SK-N-SH treated with all-trans-retinoic acid at 6 μM for 48 hours (cell line): ENCODE measurements around the gene PIGW.

Experiments used
- ATAC-seq: fragments of 200-7000 bp; cut with Tn5 transposase; 3 replicates; pipeline ENCODE4 v1.9.1; 2020; ENCODE audit warnings: mild to moderate bottlenecking, moderate library complexity
- ARNTL ChIP-seq: fragments of 450-650 bp; formaldehyde crosslinking; IDR thresholded peaks from 2 replicates; pipeline ENCODE4 v1.5.0; 2020; ENCODE audit warnings: low read depth, mild to moderate bottlenecking, moderate library complexity, borderline replicate concordance
- BACH2 ChIP-seq: fragments of 250-450 bp; sonication (Bioruptor Pico); IDR thresholded peaks from 2 replicates; pipeline ENCODE4 v1.9.0; 2021; ENCODE audit warnings: mild to moderate bottlenecking, borderline replicate concordance
- CREB5 ChIP-seq: fragments of 250-450 bp; sonication (Bioruptor Pico); IDR thresholded peaks from 2 replicates; pipeline ENCODE4 v1.5.1; 2020; ENCODE audit warnings: low read depth, mild to moderate bottlenecking, moderate library complexity
- CSDC2 ChIP-seq: fragments of 250-450 bp; sonication (Bioruptor Pico); IDR thresholded peaks from 2 replicates; pipeline ENCODE4 v1.5.0; 2020; ENCODE audit warnings: mild to moderate bottlenecking, moderate library complexity
- CSRNP3 ChIP-seq: fragments of 250-450 bp; sonication (Bioruptor Pico); IDR thresholded peaks from 2 replicates; pipeline ENCODE4 v1.5.1; 2021; ENCODE audit warnings: mild to moderate bottlenecking, moderate library complexity
- GLIS3 ChIP-seq: fragments of 250-450 bp; sonication (Bioruptor Pico); IDR thresholded peaks from 2 replicates; pipeline ENCODE4 v1.5.0; 2020; ENCODE audit warnings: mild to moderate bottlenecking, moderate library complexity
- ISL1 ChIP-seq: fragments of 250-450 bp; sonication (Bioruptor Pico); IDR thresholded peaks from 2 replicates; pipeline ENCODE4 v2.1.2; 2022; ENCODE audit warnings: mild to moderate bottlenecking, moderate library complexity
- OSR1 ChIP-seq: fragments of 250-450 bp; sonication (Bioruptor Pico); IDR thresholded peaks from 2 replicates; pipeline ENCODE4 v1.8.0; 2022; ENCODE audit warnings: moderate library complexity, mild to moderate bottlenecking, inconsistent platforms
- PATZ1 ChIP-seq: fragments of 250-450 bp; sonication (Bioruptor Pico); IDR thresholded peaks from 2 replicates; pipeline ENCODE4 v1.8.0; 2020; ENCODE audit warnings: mild to moderate bottlenecking, moderate library complexity, borderline replicate concordance
- POU6F1 ChIP-seq: fragments of 250-450 bp; sonication (Bioruptor Pico); IDR thresholded peaks from 2 replicates; pipeline ENCODE4 v1.8.0; 2021; ENCODE audit warnings: low read depth, mild to moderate bottlenecking, moderate library complexity, borderline replicate concordance
- PPARA ChIP-seq: fragments of 250-450 bp; sonication (Bioruptor Pico); IDR thresholded peaks from 2 replicates; pipeline ENCODE4 v1.5.0; 2020; ENCODE audit warnings: mild to moderate bottlenecking, borderline replicate concordance
- RARB ChIP-seq: fragments of 250-450 bp; sonication (Bioruptor Pico); IDR thresholded peaks from 2 replicates; pipeline ENCODE4 v1.8.0; 2021; ENCODE audit warnings: mild to moderate bottlenecking, moderate library complexity
- TCF4 ChIP-seq: fragments of 250-450 bp; sonication (Bioruptor Pico); IDR thresholded peaks from 2 replicates; pipeline ENCODE4 v1.8.0; 2021; ENCODE audit warnings: mild to moderate bottlenecking, moderate library complexity, borderline replicate concordance
- TOX ChIP-seq: fragments of 250-450 bp; sonication (Bioruptor Pico); IDR thresholded peaks from 2 replicates; pipeline ENCODE4 v1.8.0; 2021; ENCODE audit warnings: mild to moderate bottlenecking, moderate library complexity, borderline replicate concordance
- TSHZ2 ChIP-seq: fragments of 250-450 bp; sonication (Bioruptor Pico); IDR thresholded peaks from 2 replicates; pipeline ENCODE4 v1.5.0; 2020; ENCODE audit warnings: mild to moderate bottlenecking, moderate library complexity
- ZC3H10 ChIP-seq: fragments of 250-450 bp; sonication (Bioruptor Pico); IDR thresholded peaks from 2 replicates; pipeline ENCODE4 v1.5.1; 2021; ENCODE audit warnings: mild to moderate bottlenecking, moderate library complexity
- ZFP3 ChIP-seq: fragments of 250-450 bp; sonication (Bioruptor Pico); IDR thresholded peaks from 2 replicates; pipeline ENCODE4 v1.5.0; 2020; ENCODE audit warnings: mild to moderate bottlenecking, moderate library complexity
- ZFP30 ChIP-seq: fragments of 450-650 bp; formaldehyde crosslinking; IDR thresholded peaks from 2 replicates; pipeline ENCODE4 v1.5.0; 2022; ENCODE audit warnings: mild to moderate bottlenecking, moderate library complexity
- ZNF565 ChIP-seq: fragments of 450-650 bp; formaldehyde crosslinking; conservative IDR thresholded peaks from 2 replicates; pipeline ENCODE4 v1.5.0; 2020; ENCODE audit warnings: low read depth, mild to moderate bottlenecking, moderate library complexity
- ZNF70 ChIP-seq: fragments of 450-650 bp; formaldehyde crosslinking; IDR thresholded peaks from 2 replicates; pipeline ENCODE4 v1.5.0; 2020; ENCODE audit warnings: mild to moderate bottlenecking, moderate library complexity
- ZNF8 ChIP-seq: fragments of 450-650 bp; formaldehyde crosslinking; IDR thresholded peaks from 2 replicates; pipeline ENCODE4 v1.5.0; 2020; ENCODE audit warnings: mild to moderate bottlenecking, moderate library complexity

The PIGW gene

GRCh38 chr17:36525113-36525512 lies 9.7 kb upstream of the PIGW start:
- TF ChIP-seq ARNTL (CRISPR knock-in tag) (no peak), ZNF70 (no peak), ZFP30 (CRISPR knock-in tag) (no peak), GLIS3 (CRISPR knock-in tag) (no peak), PPARA (no peak)
- ATAC-seq, result no peak

GRCh38 chr17:36525888-36526287 lies 8.9 kb upstream of the PIGW start:
- ATAC-seq, result no peak
- TF ChIP-seq ZNF8 (CRISPR knock-in tag) (no peak), ZFP3 (no peak), TOX (CRISPR knock-in tag) (no peak), POU6F1 (CRISPR knock-in tag) (no peak), BACH2 (CRISPR knock-in tag) (no peak), ISL1 (CRISPR knock-in tag) (no peak), ZFP30 (CRISPR knock-in tag) (no peak), TCF4 (CRISPR knock-in tag) (no peak), CSDC2 (CRISPR knock-in tag) (no peak), GLIS3 (CRISPR knock-in tag) (no peak), ARNTL (CRISPR knock-in tag) (no peak), RARB (no peak), ZC3H10 (CRISPR knock-in tag) (no peak), PATZ1 (no peak), CREB5 (CRISPR knock-in tag) (no peak), OSR1 (CRISPR knock-in tag) (no peak)

GRCh38 chr17:36527621-36528250 lies 7.1 kb upstream of the PIGW start:
- no peak for ATAC-seq
- TF ChIP-seq PPARA (no peak), OSR1 (CRISPR knock-in tag) (no peak), PATZ1 (no peak), ZNF70 (no peak), TSHZ2 (no peak), TCF4 (CRISPR knock-in tag) (no peak), TOX (CRISPR knock-in tag) (no peak), ARNTL (CRISPR knock-in tag) (no peak), ZFP3 (no peak), ZC3H10 (CRISPR knock-in tag) (no peak), ZNF565 (CRISPR knock-in tag) (no peak), ZFP30 (CRISPR knock-in tag) (no peak), CREB5 (CRISPR knock-in tag) (no peak), ZNF8 (CRISPR knock-in tag) (no peak), CSRNP3 (CRISPR knock-in tag) (no peak), BACH2 (CRISPR knock-in tag) (no peak)
